LoVo (cell line): Measurements from ENCODE around the gene CCNO.
A peak's percentile ranks its signal among the peaks of the same experiment; 100 is the strongest.

Source experiments
- DNase-seq: peaks from one replicate; pipeline ENCODE4 v3.0.0-alpha.2; 2016; ENCODE audit warnings: low spot score

The CCNO gene

GRCh38 chr5:55232985-55233928 is at the start of gene CCNO:
Gene CCNO (minus strand): TSS chr5:55233608. CDS start chr5:55233523, 85 bp downstream.
- DNase-seq: peak; percentile 92

GRCh38 chr5:55278778-55279177 is 45.4 kb upstream of the CCNO start:
- no peak for DNase-seq

GRCh38 chr5:55276771-55277170 is 43.4 kb upstream of the CCNO start:
- DNase-seq: no peak

GRCh38 chr5:55258339-55258738 is 24.9 kb upstream of the CCNO start:
- no peak for DNase-seq

GRCh38 chr5:55254802-55255201 is 21.4 kb upstream of the CCNO start:
- DNase-seq: no peak

GRCh38 chr5:55250064-55250463 is 16.7 kb upstream of the CCNO start:
- DNase-seq: no peak

GRCh38 chr5:55241746-55242145 is 8.3 kb upstream of the CCNO start:
- DNase-seq: no peak

- no peak for DNase-seq
Observed at GRCh38 chr5:55236800-55237199, 3.4 kb upstream of the CCNO start.

GRCh38 chr5:55234121-55234700 is 803 bp upstream of the CCNO start:
- DNase-seq: peak; percentile 70

DNA sequence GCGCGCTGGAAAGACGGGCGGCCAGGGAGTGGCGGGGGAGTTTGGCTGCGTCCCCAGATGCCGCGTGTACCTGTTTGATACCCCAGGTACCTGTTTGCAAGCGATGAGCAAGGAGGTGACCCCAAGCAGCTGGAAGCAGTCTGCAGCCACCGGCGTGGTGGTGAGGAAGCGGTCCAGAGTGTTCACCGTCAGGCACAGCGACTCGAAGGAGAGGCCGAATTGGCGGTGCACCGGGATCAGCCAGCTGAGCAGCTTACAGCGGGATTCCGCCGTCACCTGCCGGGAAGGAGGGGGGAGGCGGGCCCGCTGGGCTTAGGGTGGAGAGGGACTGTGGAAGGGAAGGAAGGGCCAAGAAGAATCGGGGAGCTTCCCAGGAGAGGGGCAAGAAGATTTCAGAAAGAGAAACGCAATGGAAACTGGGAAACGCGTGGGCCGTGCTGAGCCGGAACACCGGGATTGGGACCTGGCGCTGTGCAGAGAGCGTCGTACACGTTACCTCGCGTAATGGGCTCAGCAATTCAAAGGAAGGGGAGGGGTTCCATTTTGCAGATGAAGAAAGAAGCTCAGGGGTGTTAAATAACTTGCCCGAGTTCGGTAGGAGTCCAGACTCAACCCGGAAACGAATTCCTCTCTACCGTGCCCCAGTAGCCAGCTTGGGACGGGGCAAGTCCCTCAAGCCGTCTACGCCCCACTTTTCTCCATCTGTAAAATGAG is 980 bp downstream of the CCNO start:
- peak; percentile 70 for DNase-seq

DNA sequence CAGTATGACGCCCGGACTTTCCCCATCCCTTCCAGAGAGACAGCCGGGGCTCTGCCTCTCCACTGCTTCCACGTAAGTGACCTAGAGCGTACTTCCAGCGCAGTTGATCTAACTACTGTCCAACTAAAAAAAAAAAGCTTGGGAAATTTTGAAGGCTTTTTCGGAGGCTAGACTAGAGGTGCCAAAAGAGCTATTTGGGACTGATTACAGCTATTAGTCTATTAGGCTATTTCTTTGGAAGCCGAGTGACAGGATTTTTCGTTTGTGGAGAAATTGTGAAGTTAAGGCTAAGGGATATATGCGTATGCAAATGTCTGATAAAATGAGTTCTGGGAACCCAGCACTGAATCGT is 1.5 kb downstream of the CCNO start:
- no peak for DNase-seq

DNA sequence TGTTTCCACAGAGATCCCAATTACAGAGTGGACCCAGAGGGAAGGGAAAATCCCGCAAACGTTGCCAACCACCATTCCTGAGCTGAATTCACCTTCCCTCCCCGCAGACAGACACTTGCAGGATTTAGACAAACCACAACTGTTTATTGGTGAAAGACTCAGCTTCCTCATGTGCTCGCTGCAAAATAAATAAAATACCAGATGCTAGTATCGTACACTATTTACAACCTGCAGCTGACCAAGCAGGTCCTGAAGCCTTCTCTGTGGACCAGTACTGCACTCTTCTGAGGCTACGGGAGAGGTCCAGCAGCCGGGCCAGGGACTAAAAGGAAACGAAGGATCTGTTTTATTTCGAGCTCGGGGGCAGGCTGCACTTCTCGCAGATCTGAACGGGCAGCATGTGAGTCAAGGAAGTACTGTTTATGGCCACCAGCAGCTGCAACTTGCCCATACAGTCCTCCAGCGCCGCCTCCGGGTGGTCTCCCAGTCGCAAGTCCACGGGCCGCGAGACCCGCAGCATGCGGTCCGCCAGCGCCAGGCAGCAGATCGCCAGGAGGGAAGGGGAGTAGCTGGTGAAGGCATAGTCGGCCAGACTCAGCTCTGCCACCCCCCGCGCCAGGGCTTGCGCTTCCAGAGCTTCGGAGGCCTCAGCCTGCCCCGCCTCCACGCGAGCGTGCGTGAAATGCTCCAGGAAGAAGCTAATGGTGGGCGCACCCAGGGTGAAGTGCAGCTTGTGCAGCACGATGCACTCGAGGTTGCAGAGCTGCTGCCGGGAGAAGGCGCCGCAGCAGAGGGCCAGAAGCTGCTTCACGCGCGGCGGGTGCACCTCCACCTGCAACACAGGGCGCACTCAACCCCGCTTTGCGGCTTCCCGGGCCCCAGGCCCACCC is 2.1 kb downstream of the CCNO start:
- no peak for DNase-seq

DNA sequence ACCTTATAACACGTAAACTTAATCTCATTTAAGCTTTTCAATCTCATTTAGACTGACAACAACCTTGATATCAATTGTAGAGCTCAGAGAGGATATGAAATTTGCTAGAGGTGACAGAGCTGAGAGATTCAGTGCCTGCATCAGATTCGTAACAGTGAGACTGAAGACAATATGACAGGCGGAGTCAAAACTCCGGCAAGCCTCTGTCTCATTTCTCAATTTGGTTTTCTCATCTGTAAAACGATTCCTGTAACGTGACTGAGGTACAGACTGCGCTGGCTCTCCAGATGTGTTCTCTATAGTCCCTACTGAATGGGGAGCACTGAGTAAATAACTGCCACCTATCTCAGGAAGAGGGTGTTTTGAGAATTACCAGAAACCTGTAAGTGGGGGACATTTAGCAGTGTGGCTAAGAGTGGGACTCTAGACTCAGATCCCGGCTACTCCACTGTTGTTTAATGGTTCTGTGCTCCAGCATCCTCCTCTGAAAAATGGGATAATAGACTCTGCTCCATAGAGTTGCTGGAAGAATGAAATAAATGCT is 3.2 kb downstream of the CCNO start:
- no peak for DNase-seq

- DNase-seq: no peak
Observed at GRCh38 chr5:55227664-55228430, 5.6 kb downstream of the CCNO start.

GRCh38 chr5:55226934-55227663 is 6.3 kb downstream of the CCNO start, which contains the start of gene MCIDAS:
Gene MCIDAS (minus strand): TSS chr5:55227315. CDS start chr5:55227138, 177 bp downstream.
- DNase-seq: peak; percentile 87

- DNase-seq: peak; percentile 85
Observed at GRCh38 chr5:55226027-55226933, 7.1 kb downstream of the CCNO start.

DNA sequence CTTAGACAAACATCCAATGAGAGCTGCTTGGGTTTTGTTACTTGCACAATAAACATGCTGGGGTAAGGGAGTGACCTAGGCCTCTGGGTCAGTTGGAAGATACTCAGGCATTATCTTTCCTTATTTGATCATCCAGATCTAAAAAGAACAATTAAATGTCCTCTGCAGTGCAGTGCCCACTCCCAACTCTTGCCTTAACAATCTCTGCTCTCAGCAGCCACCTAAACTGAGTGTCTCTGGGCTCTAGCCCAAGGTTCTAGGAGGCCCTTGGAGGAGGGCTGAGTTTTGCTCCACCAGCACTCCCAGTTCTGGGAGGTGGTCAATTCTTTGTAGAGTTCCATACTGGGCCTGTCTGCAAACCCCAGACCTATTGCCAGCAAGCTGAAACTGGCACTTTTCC is 8.1 kb downstream of the CCNO start:
- no peak for DNase-seq

DNA sequence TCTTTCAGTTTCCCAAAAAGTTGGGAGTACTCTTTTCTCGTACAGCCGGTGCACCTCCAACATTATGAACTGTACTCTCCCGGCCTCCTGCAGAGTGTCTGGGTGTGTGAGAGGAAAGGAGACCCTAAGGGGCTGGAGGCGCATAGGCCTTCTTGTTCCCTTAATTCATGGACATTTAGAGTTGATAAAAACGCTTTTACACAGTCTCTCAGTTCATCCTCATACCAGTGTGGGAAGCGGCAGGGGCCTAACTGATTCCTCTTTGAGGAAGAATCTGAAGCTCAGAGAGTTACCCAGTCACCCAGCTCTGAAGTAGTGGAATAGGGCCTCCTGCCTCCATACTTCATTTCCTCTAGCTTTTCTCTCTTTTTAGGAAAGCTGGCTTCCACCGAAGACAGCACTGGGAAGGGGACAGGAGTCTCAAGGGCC is 9.6 kb downstream of the CCNO start:
- DNase-seq: no peak
